Brain microvascular endothelial cell (primary cell): ENCODE data around the gene XXYLT1.
"Not testable (repeated sequence)": the region's sequence is repeated elsewhere in the genome, so short reads cannot be mapped to it uniquely, and the experiment has no call there.

Experiments
- DNase-seq: peaks from one replicate; pipeline ENCODE4 v3.0.0-alpha.2; 2020
- H3K27ac ChIP-seq: fragments of 250-450 bp; sonication (Bioruptor Pico); 2 replicates; pipeline ENCODE4 v1.5.1; 2020; ENCODE audit warnings: mild to moderate bottlenecking, moderate library complexity
- H3K27me3 ChIP-seq: fragments of 250-450 bp; sonication (Bioruptor Pico); replicated peaks from 2 replicates; pipeline ENCODE4 v1.5.1; 2020; ENCODE audit warnings: mild to moderate bottlenecking
- H3K36me3 ChIP-seq: fragments of 250-450 bp; sonication (Bioruptor Pico); replicated peaks from 2 replicates; pipeline ENCODE4 v1.5.1; 2020; ENCODE audit warnings: mild to moderate bottlenecking
- H3K4me3 ChIP-seq: 2 replicates; pipeline ENCODE4 v1.5.1; 2011; ENCODE audit warnings: low read depth, mild to moderate bottlenecking, control low read depth, low read length, moderate library complexity
- CTCF ChIP-seq: IDR thresholded peaks from 2 replicates; pipeline ENCODE4 v1.5.1; 2011; ENCODE audit warnings: low read depth, mild to moderate bottlenecking, moderate library complexity, low read length, control low read depth, inconsistent platforms; ENCODE audit errors: missing control alignments
- in situ Hi-C: cut with HindIII; loops from 2 replicates; pipeline ENCODE4 v1.10.0; 2017; ENCODE audit warnings: low sequenced_read_pairs, low pct_ligation_motif_present

XXYLT1 gene

GRCh38 chr3:195230244-195230643 is 40.7 kb downstream of the XXYLT1 start:
- no peak for TF ChIP-seq CTCF
- H3K4me3 ChIP-seq: no peak overlapping the region
- H3K36me3 ChIP-seq: no peaks in the 10 kb centered on the region
- H3K27me3 ChIP-seq: no peaks in the 10 kb centered on the region
- H3K27ac ChIP-seq: no peak overlapping the region
- in situ Hi-C loops: no loop called here
- no peak for DNase-seq

GRCh38 chr3:195228886-195229285 is 42.1 kb downstream of the XXYLT1 start:
- DNase-seq, H3K27ac ChIP-seq, H3K4me3 ChIP-seq, H3K27me3 ChIP-seq, in situ Hi-C loops, H3K36me3 ChIP-seq: not testable (repeated sequence)

DNA sequence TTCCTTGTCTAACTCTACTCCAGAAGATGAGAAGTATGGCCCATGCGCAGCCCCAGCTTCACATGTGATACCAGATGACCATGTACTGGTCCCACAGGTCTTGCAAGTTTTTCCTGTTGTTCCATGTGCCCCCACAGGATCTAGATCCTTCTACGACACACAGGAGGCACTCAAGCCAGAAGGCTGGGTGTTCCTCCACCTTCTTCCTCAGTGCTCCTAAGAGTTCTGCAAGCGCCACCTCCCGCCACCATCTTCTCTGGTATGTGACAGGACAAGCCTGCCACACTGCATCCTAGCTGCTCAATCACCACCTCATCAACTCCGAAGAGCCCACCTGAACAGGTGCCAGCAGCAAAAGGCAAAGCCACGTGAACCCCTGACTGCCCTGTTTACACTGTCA is 43.1 kb downstream of the XXYLT1 start:
- Histone ChIP-seq H3K4me3 (no peak overlapping the region), H3K27me3 (no peaks in the 10 kb centered on the region), H3K36me3 (no peaks in the 10 kb centered on the region), H3K27ac (no peak overlapping the region)
- TF ChIP-seq CTCF: no peak
- in situ Hi-C loops: no loop called here
- DNase-seq: no peak

DNA sequence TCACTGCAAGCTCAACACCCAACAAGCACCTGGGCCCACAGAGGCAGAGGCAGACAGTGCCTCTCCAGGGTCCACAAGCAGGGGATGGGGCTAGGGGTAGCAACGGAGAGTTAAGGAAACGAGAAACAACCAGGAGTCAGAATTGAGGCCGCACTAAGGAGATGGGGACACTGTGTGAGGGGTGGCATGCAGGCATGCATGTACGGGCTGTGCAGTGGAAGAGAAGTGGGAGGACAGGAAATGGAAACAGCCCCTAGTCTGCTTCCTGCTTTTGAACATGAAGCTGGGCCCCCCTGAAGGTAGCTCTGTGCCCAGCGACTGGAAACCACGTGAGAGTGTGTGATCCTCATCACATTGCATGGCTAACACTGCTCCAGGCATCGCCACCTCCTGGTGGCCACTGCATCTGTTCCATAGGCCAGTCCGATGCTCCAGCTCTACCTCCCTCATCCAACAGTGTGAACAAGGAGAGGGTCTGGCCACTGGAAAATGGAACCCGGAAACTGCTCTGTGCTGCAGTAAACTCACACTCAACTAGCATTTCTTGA is 44.0 kb downstream of the XXYLT1 start:
- TF ChIP-seq CTCF: peak; percentile 71
- Histone ChIP-seq H3K27ac (no peak overlapping the region), H3K4me3 (no peak overlapping the region), H3K36me3 (no peaks in the 10 kb centered on the region), H3K27me3 (no peaks in the 10 kb centered on the region)
- no peak for DNase-seq
- in situ Hi-C loops: no loop called here

DNA sequence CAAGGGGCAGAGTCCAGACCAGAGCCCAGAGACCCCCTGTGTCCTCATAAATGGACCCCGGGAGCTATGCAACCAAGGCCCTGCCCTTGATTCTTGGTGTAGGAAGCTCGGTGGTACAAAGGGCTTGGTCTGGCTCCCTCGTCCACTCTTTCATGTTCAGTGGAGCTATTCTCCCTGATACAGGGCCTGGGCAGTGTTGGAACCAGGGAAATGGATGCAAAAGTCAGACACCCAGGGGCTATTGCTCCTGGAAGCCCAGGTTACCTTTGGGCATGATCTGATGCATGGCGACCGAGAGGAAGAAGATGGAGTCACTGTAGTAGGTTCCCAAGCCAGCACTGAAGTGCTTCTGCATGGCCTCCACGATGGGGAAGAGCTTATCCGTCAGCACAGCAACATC is 44.5 kb downstream of the XXYLT1 start:
- DNase-seq: no peak
- in situ Hi-C loops: no loop called here
- H3K4me3 ChIP-seq: no peak overlapping the region

GRCh38 chr3:195224980-195225580 is 45.9 kb downstream of the XXYLT1 start:
- Histone ChIP-seq H3K27me3 (no peaks in the 10 kb centered on the region), H3K4me3 (no peak overlapping the region), H3K36me3 (no peaks in the 10 kb centered on the region), H3K27ac (no peak overlapping the region)
- DNase-seq: no peak
- in situ Hi-C loops: no loop called here
- no peak for TF ChIP-seq CTCF

More for the DNA sequence above, 44.5 kb downstream of the XXYLT1 start:
- H3K27me3 ChIP-seq: no peaks in the 10 kb centered on the region
- TF ChIP-seq CTCF: no peak
- no peaks in the 10 kb centered on the region for H3K36me3 ChIP-seq
- no peak overlapping the region for H3K27ac ChIP-seq
